Prostate gland (tissue), 2 donors: ENCODE data around the gene MXD4.

Experiments used
- POLR2AphosphoS5 ChIP-seq: sonication (generic); formaldehyde crosslinking; IDR thresholded peaks from one replicate; pipeline ENCODE4 v1.6.1; 2017; ENCODE audit warnings: antibody characterized with exemption
- TF ChIP-seq, protein P1 (sequence below), 4 experiments: fragments of 200-600 bp in 2 of 4; fragments of 450-650 bp in 2 of 4; sonication (generic) in 2 of 4; IDR thresholded peaks; 1 replicate in 3 of 4; 2 replicates in 1 of 4; pipeline ENCODE4 v1.5.1; 2016 to 2019; ENCODE audit warnings: antibody characterized with exemption in 4 of 4, mild to moderate bottlenecking in 2 of 4, moderate library complexity in 2 of 4

DNA sequence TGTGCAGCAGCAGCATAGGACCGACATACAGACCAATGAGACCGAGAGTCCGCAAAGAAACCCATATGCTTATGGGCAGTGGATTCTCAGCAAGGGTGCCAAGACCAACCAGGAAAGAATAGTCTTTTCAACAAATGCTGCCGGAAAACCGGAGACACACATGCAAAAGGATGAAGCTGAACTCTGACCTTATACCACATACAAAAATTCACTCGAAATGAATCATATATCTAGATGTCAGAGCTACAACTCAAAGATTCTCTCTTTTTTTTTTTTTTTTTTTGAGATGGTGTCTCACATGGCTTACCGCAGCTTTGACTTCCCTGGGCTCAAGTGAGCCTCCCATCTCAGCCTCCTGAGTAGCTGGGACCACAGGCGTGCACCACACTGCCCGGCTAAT is 16.0 kb upstream of the MXD4 start:
- TF ChIP-seq POLR2AphosphoS5: no peak
- TF ChIP-seq, protein P1, sequence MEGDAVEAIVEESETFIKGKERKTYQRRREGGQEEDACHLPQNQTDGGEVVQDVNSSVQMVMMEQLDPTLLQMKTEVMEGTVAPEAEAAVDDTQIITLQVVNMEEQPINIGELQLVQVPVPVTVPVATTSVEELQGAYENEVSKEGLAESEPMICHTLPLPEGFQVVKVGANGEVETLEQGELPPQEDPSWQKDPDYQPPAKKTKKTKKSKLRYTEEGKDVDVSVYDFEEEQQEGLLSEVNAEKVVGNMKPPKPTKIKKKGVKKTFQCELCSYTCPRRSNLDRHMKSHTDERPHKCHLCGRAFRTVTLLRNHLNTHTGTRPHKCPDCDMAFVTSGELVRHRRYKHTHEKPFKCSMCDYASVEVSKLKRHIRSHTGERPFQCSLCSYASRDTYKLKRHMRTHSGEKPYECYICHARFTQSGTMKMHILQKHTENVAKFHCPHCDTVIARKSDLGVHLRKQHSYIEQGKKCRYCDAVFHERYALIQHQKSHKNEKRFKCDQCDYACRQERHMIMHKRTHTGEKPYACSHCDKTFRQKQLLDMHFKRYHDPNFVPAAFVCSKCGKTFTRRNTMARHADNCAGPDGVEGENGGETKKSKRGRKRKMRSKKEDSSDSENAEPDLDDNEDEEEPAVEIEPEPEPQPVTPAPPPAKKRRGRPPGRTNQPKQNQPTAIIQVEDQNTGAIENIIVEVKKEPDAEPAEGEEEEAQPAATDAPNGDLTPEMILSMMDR (IDR thresholded peaks at IDR 0.05): no peak
